ENCODE measurements around the gene PSMD7. TPM values are rescaled to one million over a fixed set of nuclear protein-coding genes. Genes with fewer than 3 reads are reported as not detected.

The PSMD7 gene
- total RNA-seq, 1 donor = 76.9 TPM

DNA sequence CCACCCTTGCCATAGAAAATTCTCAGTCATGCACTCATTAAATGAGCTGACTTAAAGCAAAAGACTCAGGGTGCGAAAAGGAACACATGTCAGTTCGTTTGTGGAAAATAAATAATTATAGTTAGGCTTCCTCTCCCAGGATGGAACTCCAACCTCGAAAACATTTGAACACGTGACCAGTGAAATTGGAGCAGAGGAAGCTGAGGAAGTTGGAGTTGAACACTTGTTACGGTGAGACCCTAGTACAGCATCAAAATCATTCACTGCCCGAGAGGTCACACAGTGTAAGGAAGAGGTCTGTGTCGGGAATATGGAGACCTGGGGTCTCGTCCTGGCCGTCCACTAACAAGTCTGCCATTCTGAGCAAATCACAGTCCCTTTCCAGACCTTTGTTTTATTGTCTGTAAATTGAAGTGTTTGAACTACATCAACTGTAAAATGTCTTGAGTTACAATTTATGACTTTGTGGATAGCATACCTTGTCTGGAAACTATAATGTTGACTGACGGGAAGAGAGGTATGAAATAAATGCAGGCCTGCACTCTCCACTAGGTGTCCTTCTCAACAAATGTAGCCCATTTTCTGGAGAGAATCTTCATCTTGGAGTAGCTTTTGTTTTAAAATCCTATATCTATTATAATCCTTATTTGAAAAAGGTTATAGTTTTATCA, 7.7 kb downstream of the PSMD7 start:
- no peak for DNase-seq (ENCODE audit: low read depth)
- no peak overlapping the region for H3K4me3 ChIP-seq (ENCODE audit: low read depth, low read length)
- TF ChIP-seq, protein P1, sequence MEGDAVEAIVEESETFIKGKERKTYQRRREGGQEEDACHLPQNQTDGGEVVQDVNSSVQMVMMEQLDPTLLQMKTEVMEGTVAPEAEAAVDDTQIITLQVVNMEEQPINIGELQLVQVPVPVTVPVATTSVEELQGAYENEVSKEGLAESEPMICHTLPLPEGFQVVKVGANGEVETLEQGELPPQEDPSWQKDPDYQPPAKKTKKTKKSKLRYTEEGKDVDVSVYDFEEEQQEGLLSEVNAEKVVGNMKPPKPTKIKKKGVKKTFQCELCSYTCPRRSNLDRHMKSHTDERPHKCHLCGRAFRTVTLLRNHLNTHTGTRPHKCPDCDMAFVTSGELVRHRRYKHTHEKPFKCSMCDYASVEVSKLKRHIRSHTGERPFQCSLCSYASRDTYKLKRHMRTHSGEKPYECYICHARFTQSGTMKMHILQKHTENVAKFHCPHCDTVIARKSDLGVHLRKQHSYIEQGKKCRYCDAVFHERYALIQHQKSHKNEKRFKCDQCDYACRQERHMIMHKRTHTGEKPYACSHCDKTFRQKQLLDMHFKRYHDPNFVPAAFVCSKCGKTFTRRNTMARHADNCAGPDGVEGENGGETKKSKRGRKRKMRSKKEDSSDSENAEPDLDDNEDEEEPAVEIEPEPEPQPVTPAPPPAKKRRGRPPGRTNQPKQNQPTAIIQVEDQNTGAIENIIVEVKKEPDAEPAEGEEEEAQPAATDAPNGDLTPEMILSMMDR (IDR thresholded peaks at IDR 0.05; ENCODE audit: insufficient read depth, low read depth, low read length) = peak; percentile 34

DNA sequence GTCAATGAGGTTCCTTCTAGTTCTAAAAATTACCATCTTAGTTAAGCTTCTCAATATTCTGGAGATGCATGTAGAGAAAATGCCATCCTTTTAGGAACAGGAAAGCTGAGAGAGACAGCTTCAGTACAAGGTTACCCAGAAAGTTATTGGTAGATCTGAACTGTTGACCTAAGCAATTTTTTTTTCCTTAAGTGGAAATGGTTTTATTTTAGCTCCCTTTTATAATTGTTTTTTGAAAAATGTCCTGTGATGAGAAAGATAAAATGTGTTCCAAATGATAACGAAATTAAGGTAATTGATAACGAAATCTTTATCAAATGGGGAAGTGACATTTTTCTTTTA, 8.2 kb downstream of the PSMD7 start:
- no peak overlapping the region for H3K4me3 ChIP-seq (ENCODE audit: low read depth, low read length)
- DNase-seq (ENCODE audit: low read depth) = no peak
- TF ChIP-seq, protein P1 (IDR thresholded peaks at IDR 0.05; ENCODE audit: insufficient read depth, low read depth, low read length) = no peak

DNA sequence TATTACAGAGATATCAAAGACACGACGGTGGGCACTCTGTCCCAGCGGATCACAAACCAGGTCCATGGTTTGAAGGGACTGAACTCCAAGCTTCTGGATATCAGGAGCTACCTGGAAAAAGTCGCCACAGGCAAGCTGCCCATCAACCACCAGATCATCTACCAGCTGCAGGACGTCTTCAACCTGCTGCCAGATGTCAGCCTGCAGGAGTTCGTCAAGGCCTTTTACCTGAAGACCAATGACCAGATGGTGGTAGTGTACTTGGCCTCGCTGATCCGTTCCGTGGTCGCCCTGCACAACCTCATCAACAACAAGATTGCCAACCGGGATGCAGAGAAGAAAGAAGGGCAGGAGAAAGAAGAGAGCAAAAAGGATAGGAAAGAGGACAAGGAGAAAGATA, 8.7 kb downstream of the PSMD7 start:
- DNase-seq (ENCODE audit: low read depth) = no peak
- H3K4me3 ChIP-seq (ENCODE audit: low read depth, low read length) = no peak overlapping the region
- TF ChIP-seq, protein P1 (IDR thresholded peaks at IDR 0.05; ENCODE audit: insufficient read depth, low read depth, low read length) = no peak

DNA sequence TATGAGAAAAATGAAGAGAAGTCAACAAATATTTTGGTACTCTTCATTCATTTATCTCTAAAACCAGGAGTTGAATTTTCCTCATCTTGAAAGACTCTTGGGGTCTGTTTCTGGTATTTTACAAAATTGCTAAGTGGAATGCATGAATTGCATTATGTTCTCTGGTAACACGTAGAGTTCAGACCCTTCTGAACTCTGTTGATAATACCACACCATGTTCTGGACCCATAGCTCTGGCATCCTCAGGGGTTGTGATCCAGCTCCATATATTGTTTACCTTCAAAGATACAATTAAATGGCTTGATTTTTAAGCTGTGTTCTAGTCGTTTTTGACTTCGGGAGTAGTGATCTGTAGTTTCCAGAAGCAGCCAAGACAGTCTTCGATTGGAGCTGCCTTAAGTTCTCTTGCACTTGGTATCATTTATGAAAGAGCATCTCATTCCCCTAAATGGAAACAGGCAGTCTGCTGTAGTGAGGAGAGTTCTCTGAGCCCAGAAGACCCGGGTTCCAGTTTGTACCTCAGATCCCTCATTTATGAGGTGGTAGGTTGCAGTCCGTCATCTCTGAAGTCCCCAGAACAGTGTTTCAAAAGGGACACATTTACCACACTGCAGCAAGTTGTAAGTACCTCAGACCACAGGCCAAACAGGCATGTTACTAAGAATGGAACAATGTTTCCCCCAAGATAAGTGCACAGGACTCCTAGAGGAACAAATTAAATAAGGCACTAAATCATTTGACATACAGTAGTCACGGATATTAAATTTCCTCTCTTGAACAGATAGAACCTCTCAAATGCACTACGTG, 9.6 kb downstream of the PSMD7 start:
- TF ChIP-seq, protein P1 (IDR thresholded peaks at IDR 0.05; ENCODE audit: insufficient read depth, low read depth, low read length) = no peak
- DNase-seq (ENCODE audit: low read depth) = no peak
- no peak overlapping the region for H3K4me3 ChIP-seq (ENCODE audit: low read depth, low read length)

DNA sequence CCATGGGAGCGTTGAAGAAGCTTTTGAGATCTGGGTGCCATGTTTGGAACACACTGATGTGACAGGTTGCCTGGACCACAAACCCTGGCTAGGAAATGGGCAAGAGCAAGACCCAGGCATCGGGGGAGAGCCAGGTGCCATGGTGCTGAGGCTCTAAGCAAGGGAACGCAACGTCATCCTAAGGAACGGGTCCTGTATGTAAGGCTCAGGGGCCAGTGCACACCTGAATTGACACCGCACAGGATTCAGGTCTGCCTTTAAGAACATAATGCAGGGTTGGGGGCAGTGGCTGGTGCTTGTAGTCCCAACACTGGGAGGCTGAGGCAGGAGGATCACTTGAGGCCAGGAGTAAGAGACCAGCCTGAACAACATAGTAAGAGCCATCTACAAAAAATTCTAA, 10.8 kb downstream of the PSMD7 start:
- no peak overlapping the region for H3K4me3 ChIP-seq (ENCODE audit: low read depth, low read length)
- no peak for DNase-seq (ENCODE audit: low read depth)
- TF ChIP-seq, protein P1 (IDR thresholded peaks at IDR 0.05; ENCODE audit: insufficient read depth, low read depth, low read length) = no peak

DNA sequence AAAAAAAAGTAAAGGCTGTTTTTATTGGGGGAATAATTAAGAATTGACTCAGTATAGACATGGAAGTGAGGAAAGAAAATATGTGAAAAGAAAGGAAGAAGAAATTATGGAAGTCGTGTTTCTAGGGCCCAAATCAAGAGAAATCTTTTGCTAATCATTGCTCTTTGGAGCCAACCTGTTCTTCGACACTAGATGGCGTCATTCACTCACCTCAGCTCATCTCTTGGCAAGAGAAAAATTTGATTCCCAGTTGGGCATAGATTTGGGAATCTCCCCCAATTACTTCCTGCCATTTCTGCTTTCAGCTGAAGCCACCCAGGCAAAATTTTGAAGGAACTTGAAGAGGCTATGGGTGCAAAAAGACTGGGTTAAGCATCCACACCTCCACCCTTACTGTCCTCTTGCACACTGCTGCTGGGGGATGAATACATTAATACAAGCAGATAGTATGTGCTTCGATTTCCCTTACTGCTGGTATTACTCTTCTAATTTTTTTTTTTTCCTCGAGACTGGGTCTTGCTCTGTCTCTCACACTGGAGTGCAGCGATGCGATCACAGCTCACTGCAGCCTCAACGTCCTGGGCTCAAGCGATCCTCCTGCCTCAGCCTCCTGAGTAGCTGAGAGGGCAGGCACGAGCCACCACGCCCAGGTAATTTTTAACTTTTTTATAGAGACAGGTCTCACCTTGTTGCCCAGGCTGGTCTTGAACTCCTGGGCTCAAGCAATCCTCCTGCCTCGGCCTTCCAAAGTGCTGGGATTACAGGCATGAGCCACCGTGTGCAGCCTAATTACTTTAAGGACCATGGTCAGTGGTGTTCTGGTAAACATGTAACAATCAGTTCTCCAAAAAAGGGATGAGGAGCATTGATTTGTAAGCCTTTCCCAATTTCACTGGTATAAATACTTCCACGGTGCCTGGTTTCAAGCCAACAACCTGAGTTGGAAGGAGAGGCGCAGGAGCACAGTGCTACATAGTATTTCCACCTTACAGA, 13.5 kb downstream of the PSMD7 start:
- TF ChIP-seq, protein P1 (IDR thresholded peaks at IDR 0.05; ENCODE audit: insufficient read depth, low read depth, low read length) = peak; percentile 80

More for the DNA sequence above, 13.5 kb downstream of the PSMD7 start:
- H3K4me3 ChIP-seq (ENCODE audit: low read depth, low read length) = no peak overlapping the region
- DNase-seq (ENCODE audit: low read depth) = peak; percentile 68

All from fibroblast of villous mesenchyme (primary cell).